SK-N-SH treated with all-trans-retinoic acid at 6 μM for 48 hours (cell line): ENCODE data around the gene RRM2.

Experiments used
- ARNTL ChIP-seq: fragments of 450-650 bp; formaldehyde crosslinking; IDR thresholded peaks from 2 replicates; pipeline ENCODE4 v1.5.0; 2020; ENCODE audit warnings: low read depth, mild to moderate bottlenecking, moderate library complexity, borderline replicate concordance
- ESRRG ChIP-seq: fragments of 250-450 bp; sonication (Bioruptor Pico); IDR thresholded peaks from 2 replicates; pipeline ENCODE4 v1.6.1; 2021; ENCODE audit warnings: mild to moderate bottlenecking
- OSR1 ChIP-seq: fragments of 250-450 bp; sonication (Bioruptor Pico); IDR thresholded peaks from 2 replicates; pipeline ENCODE4 v1.8.0; 2022; ENCODE audit warnings: moderate library complexity, mild to moderate bottlenecking, inconsistent platforms
- PPARA ChIP-seq: fragments of 250-450 bp; sonication (Bioruptor Pico); IDR thresholded peaks from 2 replicates; pipeline ENCODE4 v1.5.0; 2020; ENCODE audit warnings: mild to moderate bottlenecking, borderline replicate concordance
- SNAI2 ChIP-seq: fragments of 250-450 bp; sonication (Bioruptor Pico); IDR thresholded peaks from 2 replicates; pipeline ENCODE4 v1.5.0; 2020; ENCODE audit warnings: mild to moderate bottlenecking, moderate library complexity
- TOX ChIP-seq: fragments of 250-450 bp; sonication (Bioruptor Pico); IDR thresholded peaks from 2 replicates; pipeline ENCODE4 v1.8.0; 2021; ENCODE audit warnings: mild to moderate bottlenecking, moderate library complexity, borderline replicate concordance
- ZFP3 ChIP-seq: fragments of 250-450 bp; sonication (Bioruptor Pico); IDR thresholded peaks from 2 replicates; pipeline ENCODE4 v1.5.0; 2020; ENCODE audit warnings: mild to moderate bottlenecking, moderate library complexity
- ZFP30 ChIP-seq: fragments of 450-650 bp; formaldehyde crosslinking; IDR thresholded peaks from 2 replicates; pipeline ENCODE4 v1.5.0; 2022; ENCODE audit warnings: mild to moderate bottlenecking, moderate library complexity
- TF ChIP-seq, protein P1 (sequence below): fragments of 250-450 bp; sonication (Bioruptor Pico); IDR thresholded peaks from 2 replicates; pipeline ENCODE4 v1.8.0; 2020; ENCODE audit warnings: mild to moderate bottlenecking, moderate library complexity, borderline replicate concordance
- TF ChIP-seq, protein P2 (sequence below): fragments of 250-450 bp; sonication (Bioruptor Pico); IDR thresholded peaks from 2 replicates; pipeline ENCODE4 v1.5.1; 2020; ENCODE audit warnings: low read depth, mild to moderate bottlenecking, moderate library complexity
- TF ChIP-seq, protein P3 (sequence below): fragments of 250-450 bp; sonication (Bioruptor Pico); IDR thresholded peaks from 2 replicates; pipeline ENCODE4 v1.5.0; 2020; ENCODE audit warnings: mild to moderate bottlenecking, moderate library complexity
- TF ChIP-seq, protein P4 (sequence below): fragments of 250-450 bp; sonication (Bioruptor Pico); IDR thresholded peaks from 2 replicates; pipeline ENCODE4 v1.5.1; 2021; ENCODE audit warnings: mild to moderate bottlenecking, moderate library complexity

DNA sequence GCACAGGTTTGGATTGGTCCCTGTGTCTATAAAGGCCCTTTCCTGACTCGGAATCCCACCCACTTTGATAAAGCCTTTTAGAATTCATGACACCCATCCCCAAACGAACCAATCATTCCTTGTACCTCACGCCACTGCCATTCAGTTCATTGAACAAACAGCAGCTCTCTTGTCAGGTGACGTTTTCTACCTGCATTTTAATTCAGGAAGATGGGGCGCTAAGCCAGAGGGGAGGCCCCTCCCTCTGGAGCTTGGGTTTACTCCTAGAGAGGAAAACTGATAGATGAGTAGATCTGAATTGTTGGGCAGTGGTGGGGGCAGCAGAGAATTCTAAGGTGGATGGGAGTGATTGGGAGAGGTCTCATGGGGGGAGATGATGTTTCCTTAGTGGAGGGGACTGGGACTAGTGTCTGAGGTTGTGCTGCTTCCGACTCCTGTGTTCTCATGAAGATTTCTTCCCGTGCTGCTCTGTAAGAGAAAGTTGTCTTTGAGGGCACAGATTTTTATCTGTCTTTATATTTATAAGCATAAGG, 9.6 kb downstream of the RRM2 start:
- TF ChIP-seq ZFP30 (no peak), ARNTL (CRISPR knock-in tag) (no peak), PPARA (no peak), OSR1 (CRISPR knock-in tag) (no peak), ZFP3 (CRISPR knock-in tag) (no peak), ESRRG (CRISPR knock-in tag) (no peak), TOX (CRISPR knock-in tag) (no peak), SNAI2 (CRISPR knock-in tag) (no peak)
- TF ChIP-seq, protein P1, sequence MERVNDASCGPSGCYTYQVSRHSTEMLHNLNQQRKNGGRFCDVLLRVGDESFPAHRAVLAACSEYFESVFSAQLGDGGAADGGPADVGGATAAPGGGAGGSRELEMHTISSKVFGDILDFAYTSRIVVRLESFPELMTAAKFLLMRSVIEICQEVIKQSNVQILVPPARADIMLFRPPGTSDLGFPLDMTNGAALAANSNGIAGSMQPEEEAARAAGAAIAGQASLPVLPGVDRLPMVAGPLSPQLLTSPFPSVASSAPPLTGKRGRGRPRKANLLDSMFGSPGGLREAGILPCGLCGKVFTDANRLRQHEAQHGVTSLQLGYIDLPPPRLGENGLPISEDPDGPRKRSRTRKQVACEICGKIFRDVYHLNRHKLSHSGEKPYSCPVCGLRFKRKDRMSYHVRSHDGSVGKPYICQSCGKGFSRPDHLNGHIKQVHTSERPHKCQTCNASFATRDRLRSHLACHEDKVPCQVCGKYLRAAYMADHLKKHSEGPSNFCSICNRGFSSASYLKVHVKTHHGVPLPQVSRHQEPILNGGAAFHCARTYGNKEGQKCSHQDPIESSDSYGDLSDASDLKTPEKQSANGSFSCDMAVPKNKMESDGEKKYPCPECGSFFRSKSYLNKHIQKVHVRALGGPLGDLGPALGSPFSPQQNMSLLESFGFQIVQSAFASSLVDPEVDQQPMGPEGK (CRISPR knock-in tag), result no peak
- TF ChIP-seq, protein P2, sequence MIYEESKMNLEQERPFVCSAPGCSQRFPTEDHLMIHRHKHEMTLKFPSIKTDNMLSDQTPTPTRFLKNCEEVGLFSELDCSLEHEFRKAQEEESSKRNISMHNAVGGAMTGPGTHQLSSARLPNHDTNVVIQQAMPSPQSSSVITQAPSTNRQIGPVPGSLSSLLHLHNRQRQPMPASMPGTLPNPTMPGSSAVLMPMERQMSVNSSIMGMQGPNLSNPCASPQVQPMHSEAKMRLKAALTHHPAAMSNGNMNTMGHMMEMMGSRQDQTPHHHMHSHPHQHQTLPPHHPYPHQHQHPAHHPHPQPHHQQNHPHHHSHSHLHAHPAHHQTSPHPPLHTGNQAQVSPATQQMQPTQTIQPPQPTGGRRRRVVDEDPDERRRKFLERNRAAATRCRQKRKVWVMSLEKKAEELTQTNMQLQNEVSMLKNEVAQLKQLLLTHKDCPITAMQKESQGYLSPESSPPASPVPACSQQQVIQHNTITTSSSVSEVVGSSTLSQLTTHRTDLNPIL (CRISPR knock-in tag), result no peak
- TF ChIP-seq, protein P3, sequence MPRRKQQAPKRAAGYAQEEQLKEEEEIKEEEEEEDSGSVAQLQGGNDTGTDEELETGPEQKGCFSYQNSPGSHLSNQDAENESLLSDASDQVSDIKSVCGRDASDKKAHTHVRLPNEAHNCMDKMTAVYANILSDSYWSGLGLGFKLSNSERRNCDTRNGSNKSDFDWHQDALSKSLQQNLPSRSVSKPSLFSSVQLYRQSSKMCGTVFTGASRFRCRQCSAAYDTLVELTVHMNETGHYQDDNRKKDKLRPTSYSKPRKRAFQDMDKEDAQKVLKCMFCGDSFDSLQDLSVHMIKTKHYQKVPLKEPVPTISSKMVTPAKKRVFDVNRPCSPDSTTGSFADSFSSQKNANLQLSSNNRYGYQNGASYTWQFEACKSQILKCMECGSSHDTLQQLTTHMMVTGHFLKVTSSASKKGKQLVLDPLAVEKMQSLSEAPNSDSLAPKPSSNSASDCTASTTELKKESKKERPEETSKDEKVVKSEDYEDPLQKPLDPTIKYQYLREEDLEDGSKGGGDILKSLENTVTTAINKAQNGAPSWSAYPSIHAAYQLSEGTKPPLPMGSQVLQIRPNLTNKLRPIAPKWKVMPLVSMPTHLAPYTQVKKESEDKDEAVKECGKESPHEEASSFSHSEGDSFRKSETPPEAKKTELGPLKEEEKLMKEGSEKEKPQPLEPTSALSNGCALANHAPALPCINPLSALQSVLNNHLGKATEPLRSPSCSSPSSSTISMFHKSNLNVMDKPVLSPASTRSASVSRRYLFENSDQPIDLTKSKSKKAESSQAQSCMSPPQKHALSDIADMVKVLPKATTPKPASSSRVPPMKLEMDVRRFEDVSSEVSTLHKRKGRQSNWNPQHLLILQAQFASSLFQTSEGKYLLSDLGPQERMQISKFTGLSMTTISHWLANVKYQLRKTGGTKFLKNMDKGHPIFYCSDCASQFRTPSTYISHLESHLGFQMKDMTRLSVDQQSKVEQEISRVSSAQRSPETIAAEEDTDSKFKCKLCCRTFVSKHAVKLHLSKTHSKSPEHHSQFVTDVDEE (CRISPR knock-in tag), result no peak
- TF ChIP-seq, protein P4, sequence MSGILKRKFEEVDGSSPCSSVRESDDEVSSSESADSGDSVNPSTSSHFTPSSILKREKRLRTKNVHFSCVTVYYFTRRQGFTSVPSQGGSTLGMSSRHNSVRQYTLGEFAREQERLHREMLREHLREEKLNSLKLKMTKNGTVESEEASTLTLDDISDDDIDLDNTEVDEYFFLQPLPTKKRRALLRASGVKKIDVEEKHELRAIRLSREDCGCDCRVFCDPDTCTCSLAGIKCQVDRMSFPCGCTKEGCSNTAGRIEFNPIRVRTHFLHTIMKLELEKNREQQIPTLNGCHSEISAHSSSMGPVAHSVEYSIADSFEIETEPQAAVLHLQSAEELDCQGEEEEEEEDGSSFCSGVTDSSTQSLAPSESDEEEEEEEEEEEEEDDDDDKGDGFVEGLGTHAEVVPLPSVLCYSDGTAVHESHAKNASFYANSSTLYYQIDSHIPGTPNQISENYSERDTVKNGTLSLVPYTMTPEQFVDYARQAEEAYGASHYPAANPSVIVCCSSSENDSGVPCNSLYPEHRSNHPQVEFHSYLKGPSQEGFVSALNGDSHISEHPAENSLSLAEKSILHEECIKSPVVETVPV (CRISPR knock-in tag), result no peak
